Measurements from ENCODE around the gene MESD.
"Not testable (repeated sequence)": the region's sequence is repeated elsewhere in the genome, so short reads cannot be mapped to it uniquely, and the experiment has no call there.

The MESD gene

DNA sequence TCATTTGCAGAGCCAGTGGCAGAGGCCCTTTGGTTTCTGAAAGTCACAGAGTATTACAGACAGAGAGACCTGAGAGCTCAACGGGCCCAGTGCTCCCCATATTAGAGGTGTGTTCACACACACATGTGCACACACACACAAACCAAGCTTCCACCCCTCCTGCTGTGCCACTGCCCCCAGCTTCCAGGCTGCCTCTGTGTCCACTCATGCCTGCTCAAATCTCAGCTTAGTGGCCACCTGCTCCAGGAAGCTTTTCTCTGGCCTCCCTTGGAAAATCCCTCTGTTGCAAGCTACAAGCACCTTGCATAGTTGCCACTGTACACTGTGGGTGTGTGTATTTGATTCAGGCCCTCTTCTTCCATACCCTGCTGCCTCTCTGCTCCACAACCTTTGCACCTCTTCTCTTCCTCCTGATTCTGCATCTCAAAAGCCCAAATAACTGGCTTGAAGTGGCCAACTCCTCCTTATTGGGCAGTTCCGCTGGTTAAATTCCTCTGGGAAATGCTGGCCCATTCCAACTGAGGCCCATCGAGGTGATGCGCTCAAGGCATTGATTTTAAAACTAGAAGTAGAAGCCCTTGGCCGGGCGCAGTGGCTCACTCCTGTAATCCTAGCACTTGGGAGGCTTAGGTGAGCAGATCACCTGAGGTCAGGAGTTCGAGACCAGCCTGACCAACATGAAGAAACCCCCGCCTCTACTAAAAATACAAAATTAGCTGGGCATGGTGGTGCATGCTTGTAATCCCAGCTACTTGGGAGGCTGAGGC, 23.0 kb downstream of the MESD start:
- TF ChIP-seq, protein P1, sequence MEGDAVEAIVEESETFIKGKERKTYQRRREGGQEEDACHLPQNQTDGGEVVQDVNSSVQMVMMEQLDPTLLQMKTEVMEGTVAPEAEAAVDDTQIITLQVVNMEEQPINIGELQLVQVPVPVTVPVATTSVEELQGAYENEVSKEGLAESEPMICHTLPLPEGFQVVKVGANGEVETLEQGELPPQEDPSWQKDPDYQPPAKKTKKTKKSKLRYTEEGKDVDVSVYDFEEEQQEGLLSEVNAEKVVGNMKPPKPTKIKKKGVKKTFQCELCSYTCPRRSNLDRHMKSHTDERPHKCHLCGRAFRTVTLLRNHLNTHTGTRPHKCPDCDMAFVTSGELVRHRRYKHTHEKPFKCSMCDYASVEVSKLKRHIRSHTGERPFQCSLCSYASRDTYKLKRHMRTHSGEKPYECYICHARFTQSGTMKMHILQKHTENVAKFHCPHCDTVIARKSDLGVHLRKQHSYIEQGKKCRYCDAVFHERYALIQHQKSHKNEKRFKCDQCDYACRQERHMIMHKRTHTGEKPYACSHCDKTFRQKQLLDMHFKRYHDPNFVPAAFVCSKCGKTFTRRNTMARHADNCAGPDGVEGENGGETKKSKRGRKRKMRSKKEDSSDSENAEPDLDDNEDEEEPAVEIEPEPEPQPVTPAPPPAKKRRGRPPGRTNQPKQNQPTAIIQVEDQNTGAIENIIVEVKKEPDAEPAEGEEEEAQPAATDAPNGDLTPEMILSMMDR (conservative IDR thresholded peaks at IDR 0.05; ENCODE audit: low read length): no peak
- DNase-seq (ENCODE audit: low read depth): no peak
- H3K4me3 ChIP-seq (ENCODE audit: low read length): no peak overlapping the region

DNA sequence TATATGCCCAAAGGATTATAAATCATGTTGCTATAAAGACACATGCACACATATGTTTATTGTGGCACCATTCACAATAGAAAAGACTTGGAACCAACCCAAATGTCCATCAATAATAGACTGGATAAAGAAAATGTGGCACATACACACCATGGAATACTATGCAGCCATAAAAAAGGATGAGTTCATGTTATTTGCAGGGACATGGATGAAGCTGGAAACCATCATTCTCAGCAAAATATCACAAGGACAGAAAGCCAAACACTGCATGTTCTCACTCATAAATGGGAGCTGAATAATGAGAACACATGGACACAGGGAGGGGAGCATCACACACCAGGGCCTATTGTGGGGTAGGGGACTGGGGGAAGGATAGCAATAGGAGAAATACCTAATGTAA, 24.2 kb downstream of the MESD start:
- not testable (repeated sequence) for H3K4me3 ChIP-seq (ENCODE audit: low read length); DNase-seq (ENCODE audit: low read depth)

DNA sequence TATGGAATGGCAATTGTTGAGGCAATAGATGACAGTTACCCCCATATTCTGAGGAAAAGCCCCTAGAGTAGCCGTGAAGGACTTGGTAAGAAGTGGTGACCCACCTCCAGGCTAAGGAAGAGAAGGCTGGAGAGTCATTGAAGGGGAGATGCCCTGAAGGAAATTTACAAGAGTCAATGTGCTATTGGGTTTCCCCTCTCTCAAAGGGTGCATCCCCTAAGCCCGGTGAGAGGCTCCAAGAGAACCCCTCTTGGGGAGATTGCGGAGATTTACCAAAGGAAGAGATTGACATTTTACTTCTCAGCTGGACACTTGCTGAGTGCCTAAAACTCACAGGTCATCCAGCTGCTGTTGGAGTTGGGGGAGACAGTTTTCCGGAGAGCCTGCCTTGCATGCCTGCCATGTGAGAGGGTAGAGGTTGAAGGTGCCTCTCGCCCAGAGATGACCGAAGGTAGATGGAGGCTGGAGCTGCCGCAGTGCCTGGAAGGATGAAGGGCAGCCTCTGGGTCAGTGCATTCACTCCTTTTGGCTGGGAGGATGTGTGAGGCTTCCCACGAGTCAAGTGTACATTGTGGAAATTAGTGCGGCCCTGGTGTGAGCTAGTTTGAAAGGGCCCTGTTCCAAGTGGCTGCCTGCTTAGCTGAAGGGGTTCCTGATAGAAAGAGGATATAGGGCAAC, 30.7 kb downstream of the MESD start:
- no peak for DNase-seq (ENCODE audit: low read depth)
- H3K4me3 ChIP-seq (ENCODE audit: low read length): no peak overlapping the region
- TF ChIP-seq, protein P1 (conservative IDR thresholded peaks at IDR 0.05; ENCODE audit: low read length): no peak

DNA sequence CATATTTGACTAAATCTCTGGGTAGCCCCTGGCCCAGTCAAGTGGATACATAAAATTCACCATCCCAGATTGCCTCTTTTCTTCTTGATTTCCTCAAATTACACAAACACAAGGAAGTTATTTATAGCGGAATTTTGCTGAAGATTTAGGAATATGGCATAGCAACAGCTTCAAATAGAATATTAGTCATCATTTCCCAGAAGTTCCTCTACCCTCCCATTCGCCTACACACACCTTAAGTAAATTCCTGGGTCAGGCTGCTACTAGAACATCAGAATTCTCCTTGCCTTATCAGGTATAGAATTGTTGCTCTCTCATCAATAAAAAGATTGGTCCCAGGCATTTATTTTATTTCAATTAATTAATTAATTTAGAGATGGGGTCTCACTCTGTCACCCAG, 31.6 kb downstream of the MESD start:
- no peak for DNase-seq (ENCODE audit: low read depth)
- H3K4me3 ChIP-seq (ENCODE audit: low read length): no peak overlapping the region
- TF ChIP-seq, protein P1 (conservative IDR thresholded peaks at IDR 0.05; ENCODE audit: low read length): no peak

DNA sequence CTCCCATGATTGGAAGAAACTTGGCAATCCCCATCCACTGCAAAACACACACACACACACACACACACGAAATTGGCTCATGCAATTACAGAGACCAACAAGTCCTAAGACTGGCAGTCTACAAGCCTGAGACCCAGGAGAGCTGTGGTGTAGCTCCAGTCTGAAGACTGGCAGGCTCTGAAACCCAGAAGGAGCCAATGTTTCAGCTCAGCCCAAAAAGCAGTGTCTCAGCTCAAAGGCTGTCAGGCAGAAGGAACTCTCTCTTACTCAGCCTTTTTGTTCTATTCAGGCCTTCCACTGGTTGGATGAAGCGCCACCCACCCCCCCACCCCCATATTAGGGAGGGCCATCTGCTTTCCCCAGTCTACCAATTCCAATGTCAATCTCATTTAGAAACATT, 32.1 kb downstream of the MESD start:
- TF ChIP-seq, protein P1 (conservative IDR thresholded peaks at IDR 0.05; ENCODE audit: low read length): no peak
- H3K4me3 ChIP-seq (ENCODE audit: low read length): no peak overlapping the region
- DNase-seq (ENCODE audit: low read depth): no peak

DNA sequence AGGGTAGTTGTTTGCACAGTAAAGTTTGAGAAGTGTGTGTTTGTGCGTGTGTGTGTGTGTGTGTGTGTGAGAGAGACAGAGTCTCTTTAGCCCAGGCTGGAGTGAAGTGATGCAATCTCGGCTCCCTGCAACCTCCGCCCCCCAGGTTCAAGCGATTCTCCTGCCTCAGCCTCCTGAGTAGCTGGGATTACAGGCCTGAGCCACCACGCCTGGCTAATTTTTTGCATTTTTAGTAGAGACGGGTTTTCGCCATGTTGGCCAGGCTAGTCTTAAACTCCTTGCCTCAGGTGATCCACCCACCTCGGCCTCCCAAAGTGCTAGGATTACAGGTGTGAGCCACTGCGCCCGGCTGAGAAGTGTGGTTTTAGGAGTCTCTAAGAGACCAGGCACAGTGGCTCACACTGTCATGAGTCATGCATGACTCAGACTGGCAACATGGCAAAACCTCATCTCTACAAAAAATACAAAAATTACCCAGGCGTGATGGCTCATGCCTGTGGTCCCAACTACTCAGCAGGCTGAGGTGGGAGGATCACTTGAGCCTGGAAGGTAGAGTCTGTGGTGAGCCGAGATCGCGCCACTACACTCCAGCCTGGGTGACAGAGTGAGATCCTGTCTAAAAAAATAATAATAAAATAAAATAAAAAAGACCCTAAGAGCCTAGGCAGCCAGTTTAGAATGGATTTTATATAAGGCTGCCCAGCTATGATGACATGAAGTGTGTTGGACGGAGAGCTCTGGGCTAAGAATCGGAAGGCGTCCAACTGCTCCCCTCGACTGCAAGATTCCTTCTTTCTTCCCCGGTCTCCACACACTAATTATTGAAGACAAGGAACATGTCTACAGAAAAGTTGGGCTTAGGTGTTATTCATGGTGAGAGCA, 33.8 kb downstream of the MESD start:
- DNase-seq (ENCODE audit: low read depth): peak; percentile 90
- H3K4me3 ChIP-seq (ENCODE audit: low read length): not testable (repeated sequence)

DNA sequence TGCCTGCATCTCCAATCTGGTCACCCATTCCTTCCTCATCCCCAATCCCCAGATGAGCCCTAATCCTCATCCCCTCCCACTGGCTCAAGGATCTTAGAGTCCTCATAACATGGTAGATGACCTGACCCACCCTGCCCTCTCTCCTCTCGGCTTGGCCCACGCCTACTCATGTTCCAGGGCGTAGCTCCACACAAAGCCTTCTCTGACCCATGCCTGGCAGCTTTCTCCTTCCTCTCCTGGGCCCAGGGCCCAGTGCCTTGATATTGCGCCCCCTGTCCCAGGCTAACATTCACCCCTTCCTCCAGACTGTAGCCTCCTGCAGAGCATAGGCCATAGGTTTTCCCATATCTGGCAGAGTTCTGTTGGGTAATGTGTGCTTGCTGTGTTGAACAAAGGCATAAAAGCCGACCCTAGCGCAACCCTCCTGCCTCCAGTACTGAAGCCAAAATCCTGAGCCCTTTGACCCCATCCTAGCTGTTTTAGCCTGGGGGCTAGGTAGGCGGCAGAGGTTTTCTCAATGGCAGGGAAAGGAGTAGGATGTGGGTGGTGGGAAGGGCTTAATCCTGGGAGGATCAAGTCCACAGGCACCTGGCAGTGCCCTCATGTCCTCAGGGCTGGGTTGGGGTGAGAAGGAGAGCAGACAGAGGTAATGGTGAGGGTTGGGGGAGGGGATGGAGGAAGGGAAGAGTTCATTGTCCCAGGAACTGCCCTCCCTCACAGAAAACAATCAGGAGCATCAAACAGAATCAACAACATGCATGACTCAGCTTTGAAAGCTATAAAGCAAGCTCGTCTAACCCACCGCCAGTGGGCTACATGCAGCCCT, 35.5 kb downstream of the MESD start:
- peak; percentile 50 for DNase-seq (ENCODE audit: low read depth)
- no peak overlapping the region for H3K4me3 ChIP-seq (ENCODE audit: low read length)
- TF ChIP-seq, protein P1 (conservative IDR thresholded peaks at IDR 0.05; ENCODE audit: low read length): no peak

Data from AG10803 (cell line).